Stimulated activated CD4-positive, alpha-beta T cell treated with anti-CD3 and anti-CD28 coated beads, Interleukin-12 subunit alpha, Interleukin-12 subunit beta, amount 100 ng/mL, for 4 hours (primary cell): ENCODE data around the gene SSBP2.

Experiments used
- DNase-seq: peaks from one replicate; pipeline ENCODE4 v3.0.0-alpha.2; 2020

Gene SSBP2

DNA sequence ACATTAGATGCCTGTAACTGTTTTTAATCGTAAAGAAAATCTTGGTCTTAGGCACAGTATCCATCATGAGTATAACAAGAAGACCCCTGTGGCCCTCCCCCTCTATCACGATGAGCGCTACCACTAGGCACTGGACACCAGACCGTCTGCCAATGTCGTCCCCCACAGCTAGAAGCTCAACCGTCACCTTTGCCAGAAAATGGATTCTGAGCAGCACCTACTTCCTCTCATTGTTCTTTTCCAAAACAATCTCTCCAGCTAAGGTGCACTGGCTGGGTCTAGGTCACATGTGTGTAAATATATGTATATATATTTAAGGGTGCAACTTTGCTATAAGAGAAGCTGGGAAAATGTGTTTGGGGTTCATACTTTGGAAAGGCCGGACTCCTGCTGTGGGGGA is 15.7 kb upstream of the SSBP2 start:
- no peak for DNase-seq

DNA sequence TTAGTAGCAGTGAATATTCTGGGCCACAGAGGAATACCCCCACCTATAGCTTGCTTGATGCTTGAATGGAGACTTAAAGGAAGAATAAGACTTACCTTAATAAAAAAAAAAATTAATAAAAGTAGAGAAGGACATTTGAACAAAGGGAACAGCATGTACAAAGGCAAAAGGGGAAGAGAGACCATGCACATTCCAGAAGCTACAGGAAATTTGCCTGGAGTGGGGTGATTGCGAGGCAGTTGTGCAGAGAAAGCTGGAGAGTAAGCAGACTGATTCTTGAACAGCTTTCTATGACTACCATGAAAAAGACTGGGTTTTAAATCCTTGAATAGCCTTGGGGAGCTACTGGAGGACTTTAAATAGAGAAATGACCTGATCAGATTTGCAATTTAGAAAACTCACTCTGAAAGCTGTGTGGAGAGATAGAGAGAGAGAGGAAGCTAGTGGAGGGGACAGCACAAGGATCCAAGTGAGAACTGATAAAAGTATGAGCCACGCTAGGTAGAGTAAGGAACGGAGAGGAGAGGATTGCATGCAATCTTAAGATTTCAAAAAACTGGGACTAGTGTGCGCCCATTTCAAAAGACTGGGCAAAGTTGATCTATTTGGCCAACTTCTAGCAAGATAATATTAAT is 12.5 kb upstream of the SSBP2 start:
- no peak for DNase-seq

DNA sequence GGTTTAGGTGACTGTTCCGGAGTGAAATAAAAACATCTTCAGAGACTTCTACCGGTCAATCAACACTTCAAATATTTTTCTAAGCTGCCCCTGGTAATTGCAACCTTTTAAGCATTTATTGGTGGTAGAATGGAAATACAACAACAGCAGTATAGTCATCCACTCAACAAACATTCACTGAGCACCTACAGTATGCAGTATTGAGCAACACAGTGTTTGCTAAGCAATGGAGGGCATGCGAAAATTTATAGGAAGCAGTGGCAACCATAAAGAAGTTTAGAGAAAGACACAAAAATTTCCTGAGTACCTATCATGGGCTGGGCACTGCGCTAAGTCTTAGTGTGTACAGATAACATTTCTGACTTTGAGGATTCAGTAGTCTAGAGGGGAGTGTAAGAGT is 12.0 kb upstream of the SSBP2 start:
- DNase-seq = no peak

DNA sequence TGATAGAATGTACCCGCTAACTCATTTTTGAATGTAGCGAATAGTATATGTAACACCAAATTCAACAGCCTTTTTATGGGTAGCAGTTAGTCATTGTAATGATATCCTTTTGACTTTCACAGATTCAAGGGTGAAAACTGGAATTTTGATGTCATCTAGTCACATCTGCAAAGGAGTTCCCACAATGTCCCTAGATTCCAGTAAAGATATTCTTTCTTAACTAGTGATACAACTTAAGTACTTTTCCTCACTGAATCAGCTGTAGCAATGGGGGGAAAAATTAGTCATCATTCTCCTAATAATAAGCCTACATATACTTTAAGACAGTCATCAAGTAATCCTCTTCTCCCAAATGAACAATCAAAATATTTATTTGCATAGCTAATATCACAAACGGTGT is 11.5 kb upstream of the SSBP2 start:
- no peak for DNase-seq

DNA sequence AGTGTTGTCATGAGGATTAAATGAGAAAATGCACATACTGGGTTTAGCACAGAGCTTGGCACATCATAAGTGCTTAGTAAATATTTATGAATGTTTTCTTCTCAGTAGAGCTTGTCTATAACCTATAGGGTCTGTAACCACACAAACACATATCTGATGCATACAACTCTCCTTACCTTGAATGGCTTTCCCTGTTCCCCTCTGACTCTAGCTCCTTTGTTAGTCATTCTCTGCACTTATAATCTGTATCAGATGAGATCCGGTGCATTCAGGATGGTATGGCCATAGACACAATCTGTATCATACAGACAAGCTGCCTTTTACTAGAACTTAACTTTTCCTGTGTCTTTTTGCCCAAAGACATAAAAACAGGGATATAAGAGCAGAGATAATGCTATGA is 11.1 kb upstream of the SSBP2 start:
- DNase-seq = no peak

DNA sequence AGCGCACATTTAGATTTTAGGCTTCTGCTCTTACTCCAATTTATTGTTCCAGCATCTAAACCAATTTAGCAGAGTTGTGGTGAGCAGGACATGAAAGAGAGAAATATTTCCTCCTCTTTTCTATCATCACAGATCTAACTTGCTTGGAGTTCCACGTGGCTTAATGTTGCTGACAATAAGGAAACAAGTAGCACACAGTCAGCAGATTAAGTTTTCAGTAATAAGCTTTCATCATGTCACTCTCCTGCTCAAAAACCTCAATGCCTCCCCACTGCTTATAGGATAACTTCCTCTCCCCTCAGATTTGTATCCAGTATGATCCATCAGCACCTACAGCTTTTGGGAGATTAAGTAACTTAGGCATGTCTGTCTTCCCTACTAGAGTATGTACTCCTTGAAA is 10.4 kb upstream of the SSBP2 start:
- DNase-seq = no peak

DNA sequence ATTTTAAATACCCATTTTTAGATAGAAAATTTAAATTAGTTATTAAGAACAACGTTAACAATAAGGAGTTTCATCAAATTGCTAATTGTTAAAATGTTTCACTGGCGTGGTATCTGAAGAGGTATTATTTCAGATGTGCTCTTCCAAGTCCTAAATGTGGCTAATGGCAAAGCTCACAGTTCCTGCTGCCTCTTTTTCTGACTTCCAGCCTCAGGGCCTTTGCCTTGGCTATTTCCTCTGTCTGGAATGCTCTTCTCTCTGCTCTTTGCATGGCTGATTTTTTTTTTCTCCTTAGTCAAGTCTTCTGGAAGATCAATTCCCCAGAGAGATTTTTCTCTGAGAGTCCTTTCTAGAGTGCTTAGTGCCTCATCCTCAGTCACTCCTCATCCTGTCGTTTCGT is 9.6 kb upstream of the SSBP2 start:
- no peak for DNase-seq

DNA sequence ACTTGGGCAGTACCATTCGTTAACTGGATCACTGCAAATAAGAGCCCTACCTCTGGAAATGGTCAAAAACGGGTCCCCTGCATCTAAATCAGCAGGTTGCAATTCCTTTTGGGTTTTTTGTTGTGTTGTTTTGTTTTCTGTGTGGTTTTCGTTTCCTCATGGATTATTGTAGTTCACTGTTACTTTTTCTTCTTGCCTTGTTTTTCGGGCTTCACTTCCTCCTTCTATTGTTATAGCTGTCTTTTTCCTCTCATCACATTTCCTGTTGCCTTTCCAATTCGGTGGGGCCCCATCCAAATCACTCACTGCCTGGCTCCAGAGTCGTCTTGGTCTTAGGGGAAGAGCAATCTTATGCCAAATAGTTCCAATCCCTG is 8.7 kb upstream of the SSBP2 start:
- DNase-seq = no peak

DNA sequence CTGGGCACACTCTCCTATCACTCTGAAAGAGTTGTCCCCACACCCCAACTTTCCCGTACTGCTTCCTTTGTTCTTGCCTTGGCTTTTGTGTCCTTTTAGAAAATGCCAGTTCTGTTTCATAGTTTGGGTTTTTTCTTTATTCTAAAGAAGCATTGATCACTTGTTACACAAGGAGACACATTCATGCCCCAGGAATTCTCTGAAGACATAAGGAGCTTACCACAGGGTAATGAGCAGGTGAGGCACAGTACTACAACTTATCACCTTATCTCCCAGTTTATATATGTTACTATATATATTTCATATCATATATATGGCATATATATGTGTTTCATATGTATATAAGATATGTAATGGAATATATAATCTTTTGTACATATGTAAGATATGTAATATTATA is 6.5 kb upstream of the SSBP2 start:
- no peak for DNase-seq

DNA sequence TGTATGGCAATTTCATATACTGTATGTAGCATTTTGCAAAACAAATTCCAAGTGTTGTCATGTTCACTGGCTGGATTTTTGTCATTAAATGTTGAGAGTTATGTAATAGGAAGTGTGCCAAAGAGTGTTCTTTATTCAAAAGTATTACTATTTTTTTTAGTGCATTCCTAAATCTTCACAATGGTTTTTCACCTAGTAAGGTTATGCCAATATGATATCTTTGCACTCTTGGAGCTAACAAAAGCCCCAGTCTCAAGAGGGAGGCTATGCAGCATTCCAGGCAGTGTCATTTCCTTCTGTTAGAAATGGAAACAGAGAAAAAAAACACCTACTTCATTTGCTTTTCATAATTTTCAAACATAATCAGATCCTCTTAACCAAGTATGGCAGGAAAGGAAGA is 5.1 kb upstream of the SSBP2 start:
- DNase-seq = no peak

DNA sequence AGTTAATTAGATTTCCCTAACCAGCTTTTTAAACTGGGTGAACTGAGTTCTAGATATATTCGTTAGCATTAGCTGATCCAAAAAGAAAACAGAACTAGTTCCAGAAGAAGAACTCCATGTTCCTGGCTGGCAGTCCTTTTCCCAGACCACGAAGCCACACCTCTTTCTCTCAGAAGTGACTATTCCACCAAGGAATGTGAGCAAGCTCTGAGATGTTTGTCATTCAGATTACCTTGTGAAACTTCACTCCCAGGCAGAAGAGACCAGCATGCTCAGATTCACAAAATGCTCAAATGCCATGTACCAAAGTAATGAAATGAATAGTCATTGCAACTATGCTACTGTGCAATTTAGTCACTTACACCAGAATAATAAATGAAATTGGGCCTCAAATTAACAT is 4.4 kb upstream of the SSBP2 start:
- DNase-seq = no peak

DNA sequence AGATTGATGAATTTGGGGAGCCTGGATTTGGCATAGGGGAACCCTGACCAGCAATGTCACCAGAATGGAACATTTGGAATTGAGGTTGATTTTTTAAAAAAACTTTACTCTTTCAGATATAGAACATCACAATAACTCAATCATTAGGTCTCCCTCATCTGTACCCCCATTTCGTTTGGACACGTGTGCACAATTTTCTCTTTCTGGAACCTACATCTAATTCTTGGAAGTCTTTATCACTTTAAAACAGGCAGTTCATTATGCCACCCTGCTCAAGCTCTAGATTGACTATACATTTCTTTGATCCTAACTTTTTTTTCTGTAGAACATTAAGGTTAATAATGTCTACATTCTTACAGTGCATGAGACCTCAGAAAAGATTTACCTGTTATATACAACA is 3.7 kb upstream of the SSBP2 start:
- DNase-seq = no peak

DNA sequence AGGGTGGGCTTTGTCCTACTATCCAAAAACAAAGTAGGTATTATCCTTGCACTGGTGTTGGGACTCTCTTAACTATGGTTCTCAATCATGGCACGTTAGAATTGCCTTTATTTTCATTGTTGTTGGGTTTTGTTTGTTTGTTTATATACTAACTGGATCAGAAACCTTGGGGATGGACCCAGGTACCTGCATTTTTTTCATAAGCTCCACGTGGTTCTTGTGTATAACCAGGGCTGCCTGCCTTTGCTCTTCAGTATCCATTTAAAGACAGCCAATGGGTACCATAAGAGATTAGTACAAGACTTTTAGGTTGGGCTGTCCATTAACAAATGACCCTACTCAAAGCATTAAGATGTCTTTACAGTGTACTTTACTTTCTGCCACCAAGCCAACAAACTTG is 2.5 kb upstream of the SSBP2 start:
- DNase-seq = no peak

DNA sequence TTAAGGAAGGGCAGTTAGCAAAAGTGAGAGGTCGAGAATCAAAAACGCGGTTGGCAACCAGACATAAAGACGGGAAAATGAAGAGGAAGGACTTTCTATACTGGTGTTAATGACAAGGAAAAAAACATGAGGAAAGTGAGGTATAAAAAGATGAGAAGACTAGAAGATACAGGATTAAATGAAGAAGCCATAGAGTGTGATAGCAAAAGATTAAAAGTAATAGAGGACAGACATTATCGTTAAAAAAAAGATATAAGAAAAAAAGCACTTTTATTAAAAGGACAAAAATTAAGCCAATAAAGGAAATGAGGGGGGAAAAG is 1.7 kb upstream of the SSBP2 start:
- no peak for DNase-seq

DNA sequence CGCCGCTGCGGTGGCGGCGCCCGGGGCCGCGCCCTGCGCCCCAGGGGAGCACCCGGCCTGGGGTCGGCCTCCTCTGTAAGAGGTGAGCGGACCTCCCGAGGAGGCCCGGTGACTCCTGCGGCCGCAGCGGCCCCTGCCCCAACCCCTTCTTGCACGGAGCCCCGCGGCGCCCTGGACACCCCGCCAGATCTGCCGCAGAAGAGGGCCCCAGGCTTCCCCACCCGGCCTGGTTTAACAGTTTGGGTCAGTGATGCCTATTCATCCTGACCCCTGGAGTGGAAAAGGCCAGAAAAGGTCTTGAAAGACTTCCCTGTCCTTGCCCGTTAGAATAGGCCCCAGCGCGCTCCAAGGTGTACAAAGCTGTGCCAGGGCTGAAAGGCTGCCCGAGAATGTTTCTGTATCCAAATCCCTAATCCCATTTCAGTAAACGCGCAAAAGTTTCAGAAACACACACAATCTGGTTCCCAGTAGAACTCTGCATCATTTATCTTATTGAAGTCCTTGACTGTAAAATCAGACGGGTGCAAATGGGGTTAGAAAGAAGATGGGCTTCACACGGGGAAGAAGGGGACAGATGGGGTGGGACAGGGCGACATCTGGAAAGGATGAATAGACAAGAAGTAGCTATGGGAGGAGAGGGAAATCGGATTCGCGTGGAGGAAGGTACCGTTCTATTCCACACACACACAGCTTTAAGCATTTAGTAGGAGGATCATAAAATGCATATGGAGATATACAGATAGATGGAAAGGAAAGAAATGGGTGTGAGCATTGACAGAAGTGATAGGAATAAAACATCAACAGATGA is 1.1 kb upstream of the SSBP2 start:
- DNase-seq = peak; percentile 23

DNA sequence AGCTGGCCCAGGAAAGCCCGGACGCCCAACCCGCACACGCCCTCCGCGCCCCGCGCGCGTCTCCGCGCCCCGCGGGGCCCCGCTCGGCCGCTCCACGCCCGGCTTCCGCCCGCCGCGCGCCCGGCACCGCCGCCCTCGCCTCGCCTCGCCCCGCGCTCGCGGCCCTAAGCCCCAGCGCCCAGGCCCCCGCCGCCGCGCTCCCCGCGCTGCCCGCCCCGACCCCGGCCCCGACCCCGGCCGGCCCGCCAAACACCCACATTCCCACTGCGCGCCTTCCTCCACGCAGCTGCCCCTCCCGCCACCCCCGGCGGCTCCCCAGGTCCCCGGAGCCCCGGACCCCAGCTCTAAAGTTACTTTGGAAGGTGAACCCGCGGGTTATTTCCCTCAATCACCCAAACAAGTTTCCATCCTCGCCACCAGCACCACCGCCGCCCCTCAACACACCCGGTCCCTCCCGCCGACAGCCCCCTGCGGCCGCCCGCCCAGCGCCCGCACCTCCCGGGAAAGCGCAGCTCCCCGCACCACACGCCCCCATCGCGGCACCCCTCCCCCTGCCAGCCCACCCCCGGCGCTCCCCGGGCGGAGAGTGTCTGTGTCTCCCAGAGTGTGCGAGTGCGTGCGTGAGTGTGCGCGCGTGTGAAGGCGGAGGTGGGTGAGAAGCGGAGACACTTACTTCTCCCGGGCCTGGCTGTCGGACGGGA is 439 bp downstream of the SSBP2 start:
- peak; percentile 21 for DNase-seq

DNA sequence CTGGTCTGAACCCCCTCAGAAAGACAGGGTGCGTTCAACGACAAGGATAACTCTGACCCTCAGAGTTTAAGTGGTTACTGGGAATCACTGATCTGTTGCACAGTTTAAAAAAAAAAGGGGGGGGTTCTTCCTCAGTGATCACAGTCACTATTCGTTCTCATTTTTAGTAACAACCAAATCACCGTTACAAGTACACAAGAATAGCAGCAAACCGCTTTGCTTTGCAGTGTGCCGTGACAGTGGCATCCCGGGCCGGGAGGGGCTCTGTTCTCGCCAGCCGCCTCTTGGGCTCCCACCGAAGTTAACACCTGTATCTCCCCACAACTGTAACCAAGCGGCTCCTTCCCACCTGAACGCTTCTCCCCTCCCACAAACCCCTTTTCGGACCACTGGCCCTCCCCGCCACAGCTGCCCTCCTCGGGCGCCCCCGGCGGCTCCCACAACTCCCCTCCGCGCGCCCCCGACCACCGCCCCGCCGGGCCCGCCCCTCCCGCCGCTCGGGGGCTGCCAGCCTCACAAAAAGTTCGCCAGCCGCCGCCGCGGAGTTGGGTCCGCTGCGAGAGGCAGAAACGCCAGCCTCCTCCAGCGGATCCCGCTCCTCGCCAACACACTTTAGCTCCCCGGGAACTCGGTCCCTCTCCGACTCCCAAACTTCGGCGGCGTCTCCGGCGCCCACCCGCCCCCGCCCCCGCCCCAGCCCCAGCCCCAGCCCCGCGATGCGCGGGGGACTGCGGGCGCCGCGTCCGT is 1.2 kb downstream of the SSBP2 start:
- peak; percentile 39 for DNase-seq

DNA sequence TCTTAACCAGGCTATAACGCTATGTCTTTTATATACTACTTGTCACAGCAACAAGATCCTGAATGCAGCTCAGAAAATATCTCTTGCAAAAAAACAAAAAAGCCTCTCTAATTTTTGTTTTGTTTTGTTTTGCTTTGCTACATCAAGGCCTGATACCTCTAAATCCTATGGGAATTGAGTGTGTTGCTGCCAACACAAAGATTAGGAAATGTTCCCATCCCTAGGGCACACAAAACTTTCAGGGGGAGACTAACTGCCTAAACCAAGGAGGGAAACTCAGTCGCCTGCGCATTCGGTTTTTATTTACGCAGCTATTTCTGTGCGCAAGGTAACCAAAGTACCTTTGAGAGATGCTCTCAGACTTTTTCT is 1.7 kb downstream of the SSBP2 start:
- DNase-seq = no peak

DNA sequence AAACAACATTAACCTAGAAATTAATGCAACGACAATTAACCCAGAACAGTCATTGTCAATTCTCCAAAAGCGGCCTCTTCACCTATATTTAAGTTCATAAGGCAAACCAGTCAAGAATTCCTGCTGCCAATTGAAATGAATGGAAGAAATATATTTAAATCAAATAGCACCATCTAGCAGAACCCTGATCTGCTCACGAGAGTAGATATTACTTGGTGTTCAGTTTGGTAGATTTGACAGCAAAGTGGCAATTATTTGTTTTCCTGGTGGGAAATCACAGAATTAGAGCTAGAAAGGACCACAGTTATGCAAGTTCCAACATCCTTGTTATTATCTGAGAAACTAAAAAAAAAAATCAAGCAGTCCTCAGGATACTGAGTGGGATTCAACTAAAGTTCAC is 2.3 kb downstream of the SSBP2 start:
- no peak for DNase-seq

DNA sequence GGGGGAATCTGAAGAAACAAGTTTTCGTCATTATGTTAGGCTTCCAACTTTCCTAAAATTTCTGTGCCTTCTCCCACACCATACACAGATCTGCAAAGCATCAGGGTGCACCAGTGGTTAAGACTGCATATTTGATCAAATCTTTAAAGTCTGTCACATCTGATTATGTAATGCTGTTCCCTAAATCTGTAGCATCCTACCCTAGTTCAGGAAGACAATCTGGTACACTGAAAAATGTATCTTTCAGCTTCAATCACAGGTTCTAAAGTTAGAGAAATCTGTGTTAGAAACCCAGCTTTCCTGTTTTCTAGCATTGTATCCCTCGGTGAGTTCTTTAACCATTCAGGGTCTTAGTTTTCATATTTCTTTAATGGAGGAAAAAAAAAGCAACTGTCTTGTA is 3.9 kb downstream of the SSBP2 start:
- no peak for DNase-seq

DNA sequence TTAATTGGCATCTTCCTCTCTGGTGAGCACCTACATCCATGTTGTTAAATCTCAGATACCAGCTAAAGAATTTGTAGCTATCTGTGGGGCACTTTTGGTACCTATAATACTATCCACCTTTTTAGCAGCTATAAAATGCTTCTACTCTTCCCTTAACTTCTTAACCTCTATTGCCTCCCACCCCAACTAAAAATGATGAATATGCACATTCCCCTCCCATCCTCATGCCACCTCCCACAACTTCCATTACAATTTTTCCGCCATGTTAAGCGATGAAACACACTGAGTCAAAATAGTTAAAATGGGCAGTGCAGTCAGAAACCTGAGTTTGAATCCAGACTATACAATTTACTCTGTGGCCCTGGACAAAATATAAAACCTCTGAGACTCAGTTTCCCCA is 10.1 kb downstream of the SSBP2 start:
- DNase-seq = no peak

DNA sequence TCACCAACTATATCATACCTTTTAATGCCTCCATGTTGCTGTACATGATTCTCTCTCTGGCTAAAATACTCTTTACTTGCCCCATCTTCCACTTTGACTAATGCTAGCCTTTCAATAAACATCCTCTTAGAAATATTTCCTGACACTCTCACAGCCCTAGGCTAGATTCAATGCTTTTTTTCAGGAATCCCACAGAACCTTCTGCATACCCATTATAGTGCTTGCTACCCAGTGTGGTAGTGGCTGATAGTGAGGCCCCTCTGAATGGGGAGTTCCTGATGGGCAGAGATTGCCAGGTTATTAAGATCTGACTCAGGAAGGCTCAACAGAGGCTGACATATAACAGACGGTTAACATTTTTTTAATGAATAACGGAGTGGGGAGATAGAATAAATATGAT is 11.6 kb downstream of the SSBP2 start:
- no peak for DNase-seq

DNA sequence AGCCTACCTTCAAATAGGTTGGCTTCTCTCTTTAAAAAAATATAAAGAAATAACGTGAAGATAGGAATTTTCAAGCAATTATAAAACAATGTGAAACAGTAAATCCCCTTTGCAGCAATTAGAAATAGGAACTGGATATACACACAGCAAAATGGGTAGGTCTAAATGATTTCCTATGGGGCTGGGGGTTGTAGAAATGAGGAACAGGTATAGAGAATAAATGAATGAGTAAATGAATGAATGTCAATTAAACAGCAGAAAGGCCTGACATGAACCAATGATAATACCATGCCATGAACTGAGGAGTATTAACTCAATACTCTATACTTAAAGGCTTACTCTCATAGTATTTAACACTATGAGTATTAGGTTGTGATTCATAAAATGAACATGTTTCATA is 21.6 kb downstream of the SSBP2 start:
- no peak for DNase-seq

DNA sequence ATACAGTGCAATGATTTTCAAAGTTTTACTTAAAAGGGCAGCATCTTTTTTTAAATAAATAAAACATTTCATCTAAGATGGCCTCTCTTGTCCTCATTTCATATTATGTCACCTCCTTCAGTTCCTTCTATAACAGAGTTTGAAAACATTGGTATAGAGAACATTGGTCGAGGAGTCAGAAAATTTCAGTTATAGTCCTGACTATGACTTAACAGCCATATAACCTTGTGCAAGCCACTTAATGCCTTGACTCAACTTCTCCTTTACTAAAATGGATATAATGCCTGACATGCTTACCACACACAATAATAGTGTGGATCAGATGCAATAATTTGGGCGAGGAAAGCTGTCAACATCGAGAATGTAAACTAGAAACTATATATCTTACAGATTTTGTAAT is 22.6 kb downstream of the SSBP2 start:
- no peak for DNase-seq
